SW 1271 (cell line): ENCODE measurements around the gene SHB.
"Not testable (repeated sequence)": the region's sequence is repeated elsewhere in the genome, so short reads cannot be mapped to it uniquely, and the experiment has no call there.

ENCODE experiments used
- DNase-seq, 2 experiments: peaks; one replicate each; lab custom pipeline; 2025; lab: John Stamatoyannopoulos, UW

SHB gene

DNA sequence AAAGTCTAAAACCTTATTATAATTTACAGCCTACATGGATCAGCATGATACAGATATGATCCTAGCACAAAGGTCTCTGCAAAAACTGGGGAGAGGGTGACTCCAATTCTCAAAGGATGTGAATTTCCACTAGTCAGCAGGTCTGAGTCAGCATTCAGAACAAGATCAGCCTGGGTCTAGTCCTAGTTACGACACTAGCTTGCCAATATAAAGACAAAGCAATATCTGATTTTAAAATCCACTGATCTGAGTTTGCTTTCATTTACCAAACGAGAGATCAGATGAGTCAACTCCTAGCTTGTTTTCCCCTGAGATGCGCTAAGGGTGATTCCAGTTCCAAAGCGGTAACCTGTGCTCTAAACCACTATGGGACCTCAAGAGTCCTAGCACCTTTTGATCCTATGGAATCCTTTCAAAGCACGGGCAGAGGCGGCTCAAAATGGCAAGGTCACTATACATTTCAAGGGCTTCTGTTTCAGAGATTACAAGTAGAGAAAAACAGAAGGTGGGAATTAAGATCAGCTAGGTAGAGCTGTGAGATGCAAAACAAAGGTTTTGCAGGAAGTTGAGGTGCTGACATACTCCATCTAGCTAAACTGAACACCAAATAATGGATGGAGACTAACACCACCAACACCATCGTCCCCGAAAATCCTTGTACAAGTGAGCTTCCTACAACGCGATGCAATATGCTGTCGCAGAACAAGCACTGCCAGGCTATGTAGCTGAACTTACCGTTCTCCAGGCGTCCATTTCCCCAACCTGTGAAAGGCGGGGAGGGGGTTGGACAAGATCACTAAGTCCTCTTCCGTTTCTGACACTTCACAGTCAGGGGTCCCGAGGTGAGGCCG, 166.0 kb downstream of the SHB start:
- peak in 1 of 2 experiments; percentile 43 for DNase-seq

DNA sequence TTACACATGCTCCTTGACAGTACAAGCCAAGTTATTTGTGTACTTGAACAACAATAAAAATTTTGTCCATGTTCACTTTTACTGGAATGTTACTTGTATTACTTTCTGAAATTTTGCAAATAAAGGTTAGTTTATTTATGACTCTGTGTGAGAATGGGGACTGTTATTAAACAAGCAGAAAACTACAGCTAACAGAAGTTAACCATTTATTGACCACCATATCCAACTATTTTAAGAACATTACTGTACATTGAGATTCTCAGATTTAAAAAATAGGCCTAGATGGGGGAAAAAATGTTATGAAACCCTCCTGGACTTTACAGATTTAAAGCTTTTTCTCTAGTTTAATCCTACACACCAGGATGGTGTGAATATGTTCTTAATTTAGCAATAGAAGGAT, 166.9 kb downstream of the SHB start:
- no peak for DNase-seq

GRCh38 chr9:37899041-37899440, 170.0 kb downstream of the SHB start:
- no peak for DNase-seq

GRCh38 chr9:37897665-37898064, 171.4 kb downstream of the SHB start:
- no peak for DNase-seq

- no peak for DNase-seq
These were observed 177.0 kb downstream of the SHB start for GRCh38 chr9:37892063-37892462.

GRCh38 chr9:37891042-37891441, 178.0 kb downstream of the SHB start:
- DNase-seq = not testable (repeated sequence)

DNA sequence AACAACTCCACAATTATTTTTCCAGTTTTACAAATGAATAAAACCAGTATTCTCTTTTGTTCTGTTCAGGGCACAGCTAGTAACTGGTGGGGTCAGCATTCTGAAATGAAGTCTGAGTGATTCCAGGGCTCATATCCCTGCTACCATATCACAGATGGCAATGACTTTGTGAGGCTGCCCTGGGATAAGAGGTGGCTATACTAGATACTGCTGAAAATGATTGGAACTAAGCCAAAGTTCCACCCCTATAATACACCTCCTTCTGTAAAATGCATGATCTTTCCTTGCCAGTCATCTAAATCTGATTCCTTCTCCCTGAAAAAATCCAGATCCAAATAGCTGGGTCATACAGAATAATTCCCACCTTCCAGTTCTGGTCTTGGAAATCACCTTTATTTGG, 179.5 kb downstream of the SHB start:
- DNase-seq = no peak

DNA sequence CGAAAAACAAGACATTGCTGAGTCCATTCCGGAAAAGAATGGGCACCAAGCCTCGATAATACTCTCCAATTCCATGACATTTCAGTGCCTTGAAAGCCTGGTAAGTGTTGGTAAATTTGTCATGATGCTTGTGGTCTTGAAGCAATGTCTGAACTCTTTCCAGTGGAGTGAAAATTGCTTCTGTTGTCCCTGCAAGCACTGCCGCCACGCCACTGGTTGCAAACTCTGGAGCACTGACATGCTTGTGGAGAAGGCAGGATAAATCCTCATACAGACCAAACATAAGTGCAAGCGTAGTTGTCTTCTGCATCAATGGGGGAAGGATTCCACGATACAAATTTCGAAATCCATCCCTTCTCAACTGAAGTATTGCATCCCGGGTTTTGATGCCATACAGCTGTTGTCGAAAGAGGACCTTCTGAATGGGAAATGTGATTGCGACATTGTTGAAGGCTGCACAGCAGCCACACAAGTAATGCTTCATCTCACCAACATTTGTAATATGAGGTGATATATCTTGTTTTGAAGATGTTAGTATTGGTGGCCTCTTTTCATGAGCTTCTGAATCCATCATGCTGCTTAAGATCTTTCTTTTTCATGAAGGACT, 180.9 kb downstream of the SHB start:
- not testable (repeated sequence) for DNase-seq

- DNase-seq = no peak
These were observed 188.0 kb downstream of the SHB start for GRCh38 chr9:37880916-37881479.

GRCh38 chr9:37876376-37876775, 192.7 kb downstream of the SHB start:
- no peak for DNase-seq

- no peak for DNase-seq
These were observed 195.1 kb downstream of the SHB start for GRCh38 chr9:37873955-37874354.

DNA sequence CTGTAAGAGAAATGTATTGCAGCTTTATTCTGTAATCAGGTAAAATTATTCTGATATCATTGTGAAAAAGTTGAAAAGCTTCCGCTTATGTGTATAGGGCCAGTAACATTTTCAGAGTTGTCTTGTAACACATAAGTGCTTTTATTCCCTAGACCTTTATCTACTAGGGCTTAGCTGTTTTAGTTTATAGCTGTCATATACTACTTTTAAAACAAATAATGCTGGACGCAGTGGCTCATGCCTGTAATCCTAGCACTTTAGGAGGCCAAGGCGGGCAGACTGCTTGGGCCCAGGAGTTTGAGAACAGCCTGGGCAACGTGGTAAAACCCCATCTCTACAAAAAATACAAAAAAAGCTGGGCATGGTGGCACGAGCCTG, 198.2 kb downstream of the SHB start:
- no peak for DNase-seq

- no peak for DNase-seq
These were observed 198.8 kb downstream of the SHB start for GRCh38 chr9:37870081-37870798.
